ENCODE measurements around the gene KRT6C. TPM values are rescaled to one million over a fixed set of nuclear protein-coding genes. Genes with fewer than 3 reads are reported as not detected.
A peak's percentile ranks its signal among the peaks of the same experiment; 100 is the strongest.

KRT6C gene
- total and polyA plus RNA-seq, 2 experiments from 2014 or later, result not detected

GRCh38 chr12:52486166-52487105 is 12.8 kb upstream of the KRT6C start (continued):
- TF ChIP-seq ZNF462 (CRISPR knock-in tag; IDR thresholded peaks at IDR 0.05) (no peak), ZNF114 (CRISPR knock-in tag; IDR thresholded peaks at IDR 0.05) (no peak), EZH2phosphoT487 (IDR thresholded peaks at IDR 0.05; ENCODE audit: unreplicated experiment) (no peak), JUNB (IDR thresholded peaks at IDR 0.05; ENCODE audit: unreplicated experiment) (no peak), NANOG (IDR thresholded peaks at IDR 0.05; ENCODE audit: borderline replicate concordance) (no peak), EZH2 (IDR thresholded peaks at IDR 0.05; ENCODE audit: low read depth, unreplicated experiment) (no peak), CREB1 (CRISPR knock-in tag; IDR thresholded peaks at IDR 0.05; ENCODE audit: low read depth) (no peak), ZNF331 (CRISPR knock-in tag; IDR thresholded peaks at IDR 0.05; ENCODE audit: low read depth) (no peak)

- DNase-seq (ENCODE audit: low spot score) (peak; percentile 14), ATAC-seq (peak; percentile 62)
- no peaks in the 10 kb centered on the region for H3K79me2 ChIP-seq (replicated peaks; ENCODE audit: insufficient read depth)
- H3K36me3 ChIP-seq (ENCODE audit: insufficient read depth), result no peaks in the 10 kb centered on the region
- no peaks in the 10 kb centered on the region for H3F3A ChIP-seq (replicated peaks; ENCODE audit: low read depth)
- Mint-ChIP-seq H3K4me1 (peaks cover 3% of the 10 kb centered on the region), H3K4me3 (no peak overlapping the region), H3K9me3 (peaks cover 16% of the 10 kb centered on the region), H3K36me3 (ENCODE audit: low read depth) (peaks cover 3% of the 10 kb centered on the region; the same call in 1 of the 3 replicates), H3K27me3 (ENCODE audit: insufficient read depth, low read depth, poor library complexity) (peaks cover 1% of the 10 kb centered on the region), H3K27ac (peak overlapping the region; percentile 40; the same call in 1 of the 2 replicates)
- peaks cover 6% of the 10 kb centered on the region; the same call in 1 of the 2 replicates for H3K9me2 ChIP-seq (ENCODE audit: insufficient read depth)
- H3K4me2 ChIP-seq, result no peak overlapping the region
- no peaks in the 10 kb centered on the region for H3K27me3 ChIP-seq (ENCODE audit: insufficient read depth)
- H4K20me1 ChIP-seq (replicated peaks; ENCODE audit: insufficient read depth), result no peaks in the 10 kb centered on the region
- no peak overlapping the region for H3K4me3 ChIP-seq
- 0 out of 2 replicates have a peak overlapping the region, but pooled peaks have one; percentile 60 for H2AFZ ChIP-seq
- no peak overlapping the region for H3K27ac ChIP-seq (ENCODE audit: low read depth)
- H3K4me1 ChIP-seq (ENCODE audit: insufficient read depth), result no peaks in the 10 kb centered on the region
- TF ChIP-seq CTCF (conservative IDR thresholded peaks at IDR 0.05; ENCODE audit: low read depth in 2 of 2) (no peak), STAT1 (IDR thresholded peaks at IDR 0.05; ENCODE audit: unreplicated experiment) (no peak), JUNB (IDR thresholded peaks at IDR 0.05; ENCODE audit: unreplicated experiment) (no peak), CREB1 (CRISPR knock-in tag; IDR thresholded peaks at IDR 0.05; ENCODE audit: low read depth) (no peak), ETS1 (IDR thresholded peaks at IDR 0.05) (no peak), ZNF331 (CRISPR knock-in tag; IDR thresholded peaks at IDR 0.05; ENCODE audit: low read depth) (no peak), NANOG (IDR thresholded peaks at IDR 0.05; ENCODE audit: borderline replicate concordance) (no peak)
Observed at GRCh38 chr12:52480073-52480472, 6.5 kb upstream of the KRT6C start.

Data from GM23338 (cell line).